Kidney (tissue), 14 donors: ENCODE data around the gene ST6GALNAC5. TPM values are rescaled to one million over a fixed set of nuclear protein-coding genes. Genes with fewer than 3 reads are reported as not detected.

Source experiments
- DNase-seq, 5 donors: peaks; one replicate each; pipeline ENCODE4 v3.0.0-alpha.2; 2013 to 2020
- FAIRE-seq: peaks from 2 replicates; lab custom pipeline; 2012; peaks lifted over from hg19 to GRCh38; lab: Jason Lieb, UNC
- H3K27ac ChIP-seq, 2 donors: one replicate each; pipeline ENCODE4 v1.7.0; 2013; ENCODE audit warnings: low read depth in 2 of 2, low read length in 2 of 2, inconsistent platforms in 1 of 2
- H3K27me3 ChIP-seq: one replicate; pipeline ENCODE4 v1.7.1; 2013; ENCODE audit warnings: low read length, inconsistent platforms; ENCODE audit not compliant: control insufficient read depth, insufficient read depth
- H3K36me3 ChIP-seq, 3 donors: one replicate each; pipeline versions ENCODE4 v1.7.0 to v1.7.1; 2013; ENCODE audit warnings: low read length in 3 of 3, control low read depth in 1 of 3, inconsistent platforms in 1 of 3; ENCODE audit not compliant: insufficient read depth in 3 of 3, control insufficient read depth in 2 of 3
- H3K4me1 ChIP-seq, 3 donors: one replicate each; pipeline versions ENCODE4 v1.7.0 to v1.7.1; 2013; ENCODE audit warnings: low read length in 3 of 3, inconsistent platforms in 1 of 3, low read depth in 1 of 3; ENCODE audit not compliant: control insufficient read depth in 2 of 3, insufficient read depth in 2 of 3
- H3K4me3 ChIP-seq, 3 donors: one replicate each; pipeline versions ENCODE4 v1.7.0 to v1.8.1; 2013; ENCODE audit warnings: low read length in 3 of 3, control low read depth in 1 of 3, inconsistent platforms in 1 of 3
- H3K9ac ChIP-seq, 3 donors: one replicate each; pipeline versions ENCODE4 v1.7.0 to v1.7.1; 2013; ENCODE audit warnings: low read length in 3 of 3, control low read depth in 1 of 3, inconsistent platforms in 1 of 3
- H3K9me3 ChIP-seq, 3 donors: one replicate each; pipeline versions ENCODE4 v1.7.0 to v1.7.1; 2013; ENCODE audit warnings: low read length in 3 of 3, control low read depth in 1 of 3, inconsistent platforms in 1 of 3; ENCODE audit not compliant: control insufficient read depth in 2 of 3, insufficient read depth in 1 of 3
- intact Hi-C: fragments of 100-400 bp; cut with DNase I; formaldehyde crosslinking; loops from one replicate; pipeline ENCODE4 v1.11.1; 2022
- polyA plus RNA-seq: library from polyadenylated mRNA; stranded (reverse); fragments of 350-450 nt; fragmentation: Illumina TruSeq; extraction: RNeasy Lipid Tissue Mini Kit (QIAGEN cat#74804); gene quantifications from one replicate; pipeline ENCODE4 v1.2.3, GENCODE V29; 2014; ENCODE audit warnings: low read depth, low replicate concordance; ENCODE audit not compliant: insufficient read depth
- total RNA-seq: library from RNA; stranded (reverse); fragmentation: NEBNext Ultra II Directional; extraction: Animal tissue kit (Norgen Biotek cat#: 25700); gene quantifications from one replicate; pipeline ENCODE4 v1.2.1, GENCODE V29; 2021
- TF ChIP-seq, protein P1 (sequence below): IDR thresholded peaks from 3 replicates; pipeline ENCODE4 v1.5.1; 2012; ENCODE audit warnings: mild to moderate bottlenecking, moderate library complexity, borderline replicate concordance; ENCODE audit not compliant: insufficient read depth; ENCODE audit errors: extremely low read depth
- donor health status: control.
- donor health status: control.
- donor health status: control.
- donor health status: control.
- donor health status: control.
- donor health status: DM: yes; HTN: yes; CAD: no.
- donor health status: Normal renal cell carcinoma (clear cell type).

The ST6GALNAC5 gene
- total and polyA plus RNA-seq, 2 donors from 2014 or later = 0.34 to 0.50 TPM

- TF ChIP-seq, protein P1, sequence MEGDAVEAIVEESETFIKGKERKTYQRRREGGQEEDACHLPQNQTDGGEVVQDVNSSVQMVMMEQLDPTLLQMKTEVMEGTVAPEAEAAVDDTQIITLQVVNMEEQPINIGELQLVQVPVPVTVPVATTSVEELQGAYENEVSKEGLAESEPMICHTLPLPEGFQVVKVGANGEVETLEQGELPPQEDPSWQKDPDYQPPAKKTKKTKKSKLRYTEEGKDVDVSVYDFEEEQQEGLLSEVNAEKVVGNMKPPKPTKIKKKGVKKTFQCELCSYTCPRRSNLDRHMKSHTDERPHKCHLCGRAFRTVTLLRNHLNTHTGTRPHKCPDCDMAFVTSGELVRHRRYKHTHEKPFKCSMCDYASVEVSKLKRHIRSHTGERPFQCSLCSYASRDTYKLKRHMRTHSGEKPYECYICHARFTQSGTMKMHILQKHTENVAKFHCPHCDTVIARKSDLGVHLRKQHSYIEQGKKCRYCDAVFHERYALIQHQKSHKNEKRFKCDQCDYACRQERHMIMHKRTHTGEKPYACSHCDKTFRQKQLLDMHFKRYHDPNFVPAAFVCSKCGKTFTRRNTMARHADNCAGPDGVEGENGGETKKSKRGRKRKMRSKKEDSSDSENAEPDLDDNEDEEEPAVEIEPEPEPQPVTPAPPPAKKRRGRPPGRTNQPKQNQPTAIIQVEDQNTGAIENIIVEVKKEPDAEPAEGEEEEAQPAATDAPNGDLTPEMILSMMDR = no peak
- no peak for FAIRE-seq
- Histone ChIP-seq H3K4me1 (no peaks in the 10 kb centered on the region), H3K27me3 (no peaks in the 10 kb centered on the region), H3K9me3 (no peaks in the 10 kb centered on the region), H3K27ac (no peak overlapping the region), H3K4me3 (no peak overlapping the region), H3K9ac (no peak overlapping the region), H3K36me3 (no peaks in the 10 kb centered on the region)
- no peak for DNase-seq
- intact Hi-C loops = no loop called here
Measured at GRCh38 chr1:76881762-76882161, 14.5 kb downstream of the ST6GALNAC5 start.

- H3K27ac ChIP-seq = no peak overlapping the region
- FAIRE-seq = no peak
- no peak for DNase-seq
- H3K9me3 ChIP-seq = peaks cover 0 to 2% (median 0%) of the 10 kb centered on the region in 3 donors
- H3K4me1 ChIP-seq = no peaks in the 10 kb centered on the region
- no peaks in the 10 kb centered on the region for H3K27me3 ChIP-seq
- H3K4me3 ChIP-seq = no peak overlapping the region
- TF ChIP-seq, protein P1 = no peak
- intact Hi-C loops = no loop called here
- H3K9ac ChIP-seq = no peak overlapping the region
- no peaks in the 10 kb centered on the region for H3K36me3 ChIP-seq
Measured at GRCh38 chr1:76891931-76892622, 24.8 kb downstream of the ST6GALNAC5 start.

DNA sequence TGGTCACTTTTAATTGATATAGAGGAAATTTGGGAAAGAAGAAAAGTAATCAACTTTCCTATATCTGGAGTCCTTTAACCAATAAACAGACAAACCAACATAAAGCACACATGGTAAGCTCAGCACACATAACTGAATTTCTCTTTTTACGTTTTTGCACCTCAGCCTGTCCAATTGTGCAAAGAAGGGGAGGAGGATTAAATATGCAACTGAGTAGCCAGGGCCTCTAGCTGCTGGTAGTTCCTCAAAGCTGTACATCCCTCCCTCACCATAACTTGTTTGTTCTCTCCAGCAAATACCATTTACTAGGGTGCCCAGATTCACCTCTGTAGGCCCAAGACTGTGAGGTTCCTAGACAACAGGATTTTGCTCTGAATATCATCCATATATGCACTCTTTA, 25.4 kb downstream of the ST6GALNAC5 start:
- Histone ChIP-seq H3K4me1 (no peaks in the 10 kb centered on the region), H3K27ac (no peak overlapping the region), H3K4me3 (no peak overlapping the region), H3K9me3 (peaks cover 0 to 2% (median 0%) of the 10 kb centered on the region in 3 donors), H3K27me3 (no peaks in the 10 kb centered on the region), H3K36me3 (no peaks in the 10 kb centered on the region), H3K9ac (no peak overlapping the region)
- FAIRE-seq (no peak), DNase-seq (no peak)
- TF ChIP-seq, protein P1 = no peak
- intact Hi-C loops = no loop called here
